DOHH2 (cell line): ENCODE data around the gene PRKN.

Source experiments
- H3F3A ChIP-seq: fragments of 200-600 bp; sonication (generic), shearing (Covaris generic); 2 replicates; pipeline ENCODE4 v1.6.0; 2016; ENCODE audit warnings: antibody characterized with exemption, mild to moderate bottlenecking; ENCODE audit not compliant: control insufficient read depth, insufficient read depth
- H3K27ac ChIP-seq: fragments of 200-600 bp; sonication (generic); 2 replicates; pipeline ENCODE4 v1.5.1; 2014; ENCODE audit warnings: low read depth, mild to moderate bottlenecking, low read length, moderate library complexity
- H3K27me3 ChIP-seq: fragments of 200-600 bp; sonication (generic); 2 replicates; pipeline ENCODE4 v1.6.1; 2014; ENCODE audit warnings: mild to moderate bottlenecking, low read length, mixed read lengths; ENCODE audit not compliant: control insufficient read depth
- H3K36me3 ChIP-seq: fragments of 200-600 bp; sonication (generic); 2 replicates; pipeline ENCODE4 v1.6.1; 2014; ENCODE audit warnings: mild to moderate bottlenecking, low read length, moderate library complexity, mixed read lengths; ENCODE audit not compliant: control insufficient read depth
- H3K4me1 ChIP-seq: fragments of 200-600 bp; sonication (generic); 2 replicates; pipeline ENCODE4 v1.6.1; 2014; ENCODE audit warnings: mild to moderate bottlenecking, low read length, mixed read lengths; ENCODE audit not compliant: control insufficient read depth
- H3K4me2 ChIP-seq: fragments of 200-600 bp; sonication (generic); 2 replicates; pipeline ENCODE4 v1.6.0; 2014; ENCODE audit warnings: mild to moderate bottlenecking, low read length, moderate library complexity
- H3K4me3 ChIP-seq: fragments of 200-600 bp; sonication (generic); 2 replicates; pipeline ENCODE4 v1.5.1; 2014; ENCODE audit warnings: mild to moderate bottlenecking, low read length, mixed read lengths
- H3K79me2 ChIP-seq: fragments of 200-600 bp; sonication (generic); 2 replicates; pipeline ENCODE4 v1.6.1; 2014; ENCODE audit warnings: mild to moderate bottlenecking, low read length, mixed read lengths; ENCODE audit not compliant: control insufficient read depth
- H3K9me2 ChIP-seq: fragments of 200-600 bp; sonication (generic); replicated peaks from 2 replicates; pipeline ENCODE4 v1.6.1; 2014; ENCODE audit warnings: mild to moderate bottlenecking, low read length, mixed read lengths; ENCODE audit not compliant: control insufficient read depth
- H3K9me3 ChIP-seq: fragments of 200-600 bp; sonication (generic); 2 replicates; pipeline ENCODE4 v1.6.1; 2014; ENCODE audit warnings: antibody characterized with exemption, low read length, mixed read lengths; ENCODE audit not compliant: control insufficient read depth, insufficient read depth
- H4K20me1 ChIP-seq: fragments of 200-600 bp; sonication (generic); 2 replicates; pipeline ENCODE4 v1.6.0; 2014; ENCODE audit warnings: low read depth, mild to moderate bottlenecking, antibody characterized with exemption, low read length, moderate library complexity; ENCODE audit not compliant: control insufficient read depth, insufficient read depth
- CTCF ChIP-seq: fragments of 200-600 bp; sonication (generic); IDR thresholded peaks from one replicate; pipeline ENCODE4 v1.5.1; 2014; ENCODE audit warnings: antibody characterized with exemption, mild to moderate bottlenecking, low read depth, low read length; ENCODE audit not compliant: poor library complexity, severe bottlenecking
- EZH2phosphoT487 ChIP-seq: fragments of 200-600 bp; sonication (generic); IDR thresholded peaks from 2 replicates; pipeline ENCODE4 v1.6.1; 2017; ENCODE audit warnings: borderline replicate concordance, mild to moderate bottlenecking, antibody characterized with exemption, low read length, moderate library complexity, mixed read lengths

The PRKN gene

GRCh38 chr6:162389343-162390085, 338.1 kb downstream of the PRKN start:
- no peak for TF ChIP-seq EZH2phosphoT487
- no peak for TF ChIP-seq CTCF
- H3K36me3 ChIP-seq = no peaks in the 10 kb centered on the region
- H3K4me1 ChIP-seq = no peaks in the 10 kb centered on the region
- no peaks in the 10 kb centered on the region for H3K27me3 ChIP-seq
- H4K20me1 ChIP-seq = no peaks in the 10 kb centered on the region
- no peak overlapping the region for H3K4me3 ChIP-seq
- no peaks in the 10 kb centered on the region for H3K9me3 ChIP-seq
- H3K79me2 ChIP-seq = no peaks in the 10 kb centered on the region
- H3K9me2 ChIP-seq = no peaks in the 10 kb centered on the region
- H3K27ac ChIP-seq = no peak overlapping the region
- no peaks in the 10 kb centered on the region for H3F3A ChIP-seq
- no peak overlapping the region for H3K4me2 ChIP-seq

- Histone ChIP-seq H3K4me2 (no peak overlapping the region), H3K27ac (no peak overlapping the region), H3F3A (no peaks in the 10 kb centered on the region), H3K4me3 (no peak overlapping the region), H3K4me1 (no peaks in the 10 kb centered on the region), H3K27me3 (no peaks in the 10 kb centered on the region), H3K9me2 (no peaks in the 10 kb centered on the region), H4K20me1 (no peaks in the 10 kb centered on the region), H3K79me2 (no peaks in the 10 kb centered on the region), H3K9me3 (no peaks in the 10 kb centered on the region), H3K36me3 (no peaks in the 10 kb centered on the region)
- TF ChIP-seq EZH2phosphoT487 (no peak), CTCF (no peak)
These were observed 339.2 kb downstream of the PRKN start for GRCh38 chr6:162388383-162388777.

GRCh38 chr6:162387718-162388382, 339.7 kb downstream of the PRKN start:
- Histone ChIP-seq H3K4me1 (no peaks in the 10 kb centered on the region), H3K79me2 (no peaks in the 10 kb centered on the region), H3K4me3 (no peak overlapping the region), H3K27me3 (no peaks in the 10 kb centered on the region), H3K9me2 (no peaks in the 10 kb centered on the region), H4K20me1 (no peaks in the 10 kb centered on the region), H3K27ac (no peak overlapping the region), H3F3A (no peaks in the 10 kb centered on the region), H3K9me3 (no peaks in the 10 kb centered on the region), H3K4me2 (no peak overlapping the region), H3K36me3 (no peaks in the 10 kb centered on the region)
- TF ChIP-seq CTCF (no peak), EZH2phosphoT487 (no peak)
